HepG2 (cell line): ENCODE measurements around the gene MAP3K7CL. TPM values are rescaled to one million over a fixed set of nuclear protein-coding genes. Genes with fewer than 3 reads are reported as not detected.
A peak's percentile ranks its signal among the peaks of the same experiment; 100 is the strongest.

Source experiments
- ATAC-seq: fragments of 200-7000 bp; cut with Tn5 transposase; 3 replicates; pipeline ENCODE4 v1.9.1; 2020; ENCODE audit warnings: mild to moderate bottlenecking, moderate library complexity
- BruUV-seq: library from RNA; stranded (reverse); fragments of 400-500 nt; replicated peaks from 2 replicates; lab custom pipeline; 2021; lab: Mats Ljungman, UMichigan
- CTCF ChIA-PET: fragments of 300-600 bp; formaldehyde crosslinking; extraction: SDS; loops from one replicate; lab custom pipeline; 2021; ENCODE audit warnings: low total read pairs, inconsistent platforms, low intra/inter-chr PET ratio; lab: Yijun Ruan, JAX
- POLR2A ChIA-PET: fragments of 350-600 bp; sonication (Branson Sonifier 250); formaldehyde crosslinking; loops from one replicate; lab custom pipeline; 2020; ENCODE audit warnings: antibody characterized with exemption, inconsistent platforms; lab: Yijun Ruan, JAX
- DNase-seq: peaks from one replicate; pipeline ENCODE4 v3.0.0-alpha.2; 2015; ENCODE audit warnings: low spot score
- FAIRE-seq: peaks from 3 replicates; lab custom pipeline; 2011; peaks lifted over from hg19 to GRCh38; lab: Jason Lieb, UNC
- H2AFZ ChIP-seq: one replicate; pipeline ENCODE4 v1.6.1; 2011; ENCODE audit warnings: low read length, inconsistent platforms
- H3K27ac ChIP-seq: fragments of 300-600 bp; 3 replicates; pipeline ENCODE4 v1.8.0; 2011; ENCODE audit warnings: mixed run types, mild to moderate bottlenecking, mixed read lengths, low read length, inconsistent platforms; ENCODE audit not compliant: insufficient read depth; ENCODE audit errors: extremely low read length
- H3K27me3 ChIP-seq, 2 experiments: fragments of 200-600 bp in 1 of 2; 2 replicates in 1 of 2; 3 replicates in 1 of 2; pipeline versions ENCODE4 v1.6.0 to v1.8.0; 2011; ENCODE audit warnings: low read length in 2 of 2, mild to moderate bottlenecking in 2 of 2, moderate library complexity in 2 of 2, inconsistent platforms in 1 of 2; ENCODE audit not compliant: insufficient read depth in 2 of 2, control insufficient read depth in 1 of 2
- H3K36me3 ChIP-seq, 2 experiments: fragments of 200-600 bp in 1 of 2; replicated peaks in 1 of 2; 2 replicates in 1 of 2; 3 replicates in 1 of 2; pipeline versions ENCODE4 v1.5.1 to v1.8.0; 2011; ENCODE audit warnings: low read length in 2 of 2, inconsistent platforms in 1 of 2; ENCODE audit not compliant: insufficient read depth in 2 of 2, control insufficient read depth in 1 of 2
- H3K4me1 ChIP-seq: 2 replicates; pipeline ENCODE4 v1.5.1; 2012; ENCODE audit warnings: low read length, inconsistent platforms; ENCODE audit not compliant: insufficient read depth
- H3K4me2 ChIP-seq: 2 replicates; pipeline ENCODE4 v1.6.0; 2011; ENCODE audit warnings: low read depth, low read length, inconsistent platforms
- H3K4me3 ChIP-seq, 3 experiments: fragments of 200-600 bp in 1 of 3; sonication (generic), shearing (Covaris generic) in 1 of 3; replicated peaks in 1 of 3; 2 replicates each; pipeline ENCODE4 v1.5.1; 2011 to 2016; ENCODE audit warnings: low read length in 3 of 3, inconsistent platforms in 2 of 3, low read depth in 2 of 3, mild to moderate bottlenecking in 2 of 3, control low read depth in 1 of 3, mixed read lengths in 1 of 3; ENCODE audit not compliant: insufficient read depth in 1 of 3
- H3K79me2 ChIP-seq: one replicate; pipeline ENCODE4 v1.6.1; 2011; ENCODE audit warnings: low read length, inconsistent platforms; ENCODE audit not compliant: insufficient read depth
- H3K9ac ChIP-seq: 2 replicates; pipeline ENCODE4 v1.6.0; 2011; ENCODE audit warnings: mild to moderate bottlenecking, low read depth, low read length, inconsistent platforms; ENCODE audit not compliant: insufficient read depth
- H3K9me3 ChIP-seq: 2 replicates; pipeline ENCODE4 v1.5.1; 2012; ENCODE audit warnings: mild to moderate bottlenecking, low read length
- H4K20me1 ChIP-seq: 2 replicates; pipeline ENCODE4 v1.6.0; 2011; ENCODE audit warnings: inconsistent platforms, mild to moderate bottlenecking, low read length, moderate library complexity; ENCODE audit not compliant: insufficient read depth
- GTF3A ChIP-seq: sonication (generic); formaldehyde crosslinking; conservative IDR thresholded peaks from 2 replicates; pipeline ENCODE4 v1.4.0; 2020; ENCODE audit warnings: mild to moderate bottlenecking, missing genetic modification reagents
- IRF2 ChIP-seq: IDR thresholded peaks from 2 replicates; pipeline ENCODE4 v1.6.1; 2018; ENCODE audit warnings: missing genetic modification reagents, missing compliant biosample characterization
- MTF2 ChIP-seq: sonication (generic); formaldehyde crosslinking; IDR thresholded peaks from 2 replicates; pipeline ENCODE4 v1.5.0; 2020; ENCODE audit warnings: missing genetic modification reagents, borderline replicate concordance
- SMAD3 ChIP-seq: sonication (generic); formaldehyde crosslinking; IDR thresholded peaks from 2 replicates; pipeline ENCODE4 v1.4.0; 2020; ENCODE audit warnings: missing genetic modification reagents
- ZBED4 ChIP-seq: sonication (generic); formaldehyde crosslinking; IDR thresholded peaks from 2 replicates; pipeline ENCODE4 v1.4.0; 2020; ENCODE audit warnings: missing genetic modification reagents, borderline replicate concordance
- ZNF292 ChIP-seq: sonication (generic); formaldehyde crosslinking; IDR thresholded peaks from 2 replicates; pipeline ENCODE4 v1.8.1; 2022; ENCODE audit warnings: mild to moderate bottlenecking, low read depth, missing genetic modification reagents, borderline replicate concordance
- whole genome bisulfite sequencing: methylation state at CpG from one replicate; pipeline ENCODE4 v1.1.6; 2017; ENCODE audit warnings: low lambda C conversion rate; 5-methylcytosine and 5-hydroxymethylcytosine counted together
- in situ Hi-C: cut with HindIII; loops from 2 replicates; pipeline ENCODE4 v1.10.0; 2017; ENCODE audit warnings: low pct_unique_long_range_greater_than_20kb; ENCODE audit not compliant: extremely low pct_ligation_motif_present
- intact Hi-C: fragments of 100-400 bp; cut with micrococcal nuclease; formaldehyde crosslinking; loops from one replicate; pipeline ENCODE4 v1.10.0; 2022; ENCODE audit not compliant: unreplicated experiment
- polyA plus RNA-seq, 8 experiments: library from polyadenylated mRNA; depleted of rRNA in 3 of 8; stranded (reverse) in 7 of 8; unstranded in 1 of 8; fragments of >200 nt; fragmentation: Illumina TruSeq in 4 of 8; extraction: Trizol in 4 of 8; gene quantifications; 2 replicates each; pipeline versions ENCODE4 v1.2.1 to v1.2.3, GENCODE V29; 2011 to 2016; ENCODE audit warnings: low read depth in 4 of 8, missing spikeins in 1 of 8, mixed read lengths in 1 of 8; ENCODE audit not compliant: insufficient read depth in 1 of 8
- total RNA-seq, 5 experiments: library from RNA; depleted of rRNA; stranded (reverse); fragments of >200 nt; fragmentation: Illumina TruSeq; extraction: Trizol; gene quantifications; 2 replicates each; pipeline ENCODE4 v1.2.3, GENCODE V29; 2016; ENCODE audit warnings: low read depth in 1 of 5

Gene MAP3K7CL
- total and polyA plus RNA-seq, 2 of the 13 experiments (the other 11 are each of a cell fraction or from before 2014, with no cell fraction given): 0.04 to 0.15 TPM

- TF ChIP-seq ZBED4: no peak
- TF ChIP-seq ZNF292: no peak
- no peak for TF ChIP-seq SMAD3 (CRISPR knock-in tag)
- no peak for TF ChIP-seq MTF2
Observed at GRCh38 chr21:29154270-29154669, 23.8 kb downstream of the MAP3K7CL start (continued).

GRCh38 chr21:29155118-29155932, 24.9 kb downstream of the MAP3K7CL start:
- CTCF ChIA-PET: no interaction called here
- ATAC-seq: peak; percentile 77
- Histone ChIP-seq H3K9ac (no peak overlapping the region), H3K79me2 (no peaks in the 10 kb centered on the region)
- TF ChIP-seq GTF3A (no peak), IRF2 (no peak)
- TF ChIP-seq, all 625 proteins: peak for 0
- H3K4me1 ChIP-seq: no peaks in the 10 kb centered on the region
- DNase-seq: no peak
- H4K20me1 ChIP-seq: no peaks in the 10 kb centered on the region
- H3K27ac ChIP-seq: no peak overlapping the region
- no TSS peak for BruUV-seq
- intact Hi-C loops (no loop called here), in situ Hi-C loops (no loop called here)
- POLR2A ChIA-PET: no interaction called here
- FAIRE-seq: no peak
- WGBS: 8% methylated on average over 17 of the region's 25 CpGs
- no peak overlapping the region for H3K4me3 ChIP-seq
- no peak overlapping the region for H2AFZ ChIP-seq
- H3K9me3 ChIP-seq: no peaks in the 10 kb centered on the region
- H3K27me3 ChIP-seq: peaks cover 0 to 20% of the 10 kb centered on the region in 2 experiments; a peak in 4 of 5 replicates
- H3K36me3 ChIP-seq: no peaks in the 10 kb centered on the region
- H3K4me2 ChIP-seq: peak overlapping the region; percentile 43
